ENCODE results near the gene SPAG16.

The SPAG16 gene

DNA sequence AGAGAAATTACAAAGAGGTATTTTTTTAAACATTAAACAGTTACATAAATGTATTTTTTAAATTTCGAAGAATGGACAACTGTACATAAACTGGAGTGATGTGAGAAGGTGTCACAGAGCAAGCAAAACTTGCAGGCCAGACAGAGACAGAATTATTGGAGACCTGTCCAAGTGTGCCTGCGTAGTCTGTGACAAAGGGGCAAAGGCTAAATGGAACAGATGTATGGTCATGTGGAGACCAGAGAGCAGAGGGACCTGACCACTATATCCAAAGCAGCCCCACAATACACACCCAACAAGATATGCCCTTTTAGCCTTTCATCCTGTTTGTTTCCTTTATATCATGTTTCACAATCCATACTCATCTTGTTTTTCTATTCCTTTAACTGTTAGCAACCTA lies 901.3 kb downstream of the SPAG16 start:
- TF ChIP-seq ZFX (IDR thresholded peaks at IDR 0.05; ENCODE audit: borderline replicate concordance): no peak
- TF ChIP-seq, protein P1, sequence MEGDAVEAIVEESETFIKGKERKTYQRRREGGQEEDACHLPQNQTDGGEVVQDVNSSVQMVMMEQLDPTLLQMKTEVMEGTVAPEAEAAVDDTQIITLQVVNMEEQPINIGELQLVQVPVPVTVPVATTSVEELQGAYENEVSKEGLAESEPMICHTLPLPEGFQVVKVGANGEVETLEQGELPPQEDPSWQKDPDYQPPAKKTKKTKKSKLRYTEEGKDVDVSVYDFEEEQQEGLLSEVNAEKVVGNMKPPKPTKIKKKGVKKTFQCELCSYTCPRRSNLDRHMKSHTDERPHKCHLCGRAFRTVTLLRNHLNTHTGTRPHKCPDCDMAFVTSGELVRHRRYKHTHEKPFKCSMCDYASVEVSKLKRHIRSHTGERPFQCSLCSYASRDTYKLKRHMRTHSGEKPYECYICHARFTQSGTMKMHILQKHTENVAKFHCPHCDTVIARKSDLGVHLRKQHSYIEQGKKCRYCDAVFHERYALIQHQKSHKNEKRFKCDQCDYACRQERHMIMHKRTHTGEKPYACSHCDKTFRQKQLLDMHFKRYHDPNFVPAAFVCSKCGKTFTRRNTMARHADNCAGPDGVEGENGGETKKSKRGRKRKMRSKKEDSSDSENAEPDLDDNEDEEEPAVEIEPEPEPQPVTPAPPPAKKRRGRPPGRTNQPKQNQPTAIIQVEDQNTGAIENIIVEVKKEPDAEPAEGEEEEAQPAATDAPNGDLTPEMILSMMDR (IDR thresholded peaks at IDR 0.05): no peak
- no peak overlapping the region for H3K27ac ChIP-seq

DNA sequence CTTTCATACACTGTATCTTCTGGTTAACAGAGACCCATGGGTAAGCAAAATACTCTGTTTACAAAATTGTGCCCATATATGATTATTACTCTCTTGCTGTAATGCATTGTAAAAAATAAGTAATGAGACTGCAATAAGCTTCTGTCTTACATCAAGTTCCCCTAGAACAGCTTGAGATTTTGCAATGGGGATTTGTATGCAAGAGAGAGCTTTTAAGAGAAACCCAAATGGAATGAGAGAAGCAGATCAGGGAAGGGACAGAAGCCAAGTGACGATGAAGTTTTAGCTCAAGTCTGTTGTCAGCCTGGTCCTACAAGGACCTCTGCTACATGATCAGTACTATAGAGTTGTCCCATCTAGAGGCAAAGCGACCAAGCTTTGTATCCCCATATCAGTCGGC lies 908.4 kb downstream of the SPAG16 start:
- H3K27ac ChIP-seq: no peak overlapping the region
- TF ChIP-seq ZFX (IDR thresholded peaks at IDR 0.05; ENCODE audit: borderline replicate concordance): no peak
- TF ChIP-seq, protein P1 (IDR thresholded peaks at IDR 0.05): no peak

DNA sequence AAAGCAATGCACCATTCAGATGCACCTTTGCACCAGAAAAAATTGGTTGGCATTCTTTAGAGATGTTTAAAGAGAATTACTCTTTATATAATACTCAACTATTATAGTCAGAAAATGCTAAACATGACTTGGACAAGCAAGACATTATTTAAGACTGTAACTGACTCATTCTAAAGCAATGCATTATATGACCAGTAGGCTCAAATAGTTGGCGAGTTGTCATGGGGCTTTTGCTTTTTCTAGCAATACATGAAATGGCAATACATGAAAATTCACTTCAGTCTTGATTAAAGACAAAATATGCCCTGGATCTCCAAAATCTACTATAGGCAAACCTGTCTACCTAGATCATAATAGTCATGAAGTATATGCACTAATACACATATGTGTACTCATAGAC lies 909.7 kb downstream of the SPAG16 start:
- H3K27ac ChIP-seq: no peak overlapping the region
- TF ChIP-seq ZFX (IDR thresholded peaks at IDR 0.05; ENCODE audit: borderline replicate concordance): no peak
- TF ChIP-seq, protein P1 (IDR thresholded peaks at IDR 0.05): no peak

DNA sequence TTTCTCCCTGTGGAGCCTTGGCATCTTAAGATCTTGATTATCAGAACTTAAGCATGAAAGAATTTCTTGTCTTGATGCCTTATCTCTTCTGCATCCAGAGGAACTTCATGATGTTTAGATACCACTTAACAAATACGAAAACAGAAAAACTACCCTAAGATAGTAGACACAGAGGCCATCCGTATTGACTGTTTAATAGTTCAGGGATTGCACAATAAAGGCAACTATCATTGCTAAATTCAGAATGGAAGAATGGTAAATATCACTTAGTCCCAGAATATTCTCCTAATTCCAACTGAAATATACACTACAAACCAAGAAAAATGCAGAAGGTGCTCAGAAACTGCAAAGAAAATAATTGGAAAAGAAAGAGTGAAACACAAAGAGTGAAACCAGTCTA lies 912.0 kb downstream of the SPAG16 start:
- no peak overlapping the region for H3K27ac ChIP-seq
- TF ChIP-seq, protein P1 (IDR thresholded peaks at IDR 0.05): no peak
- TF ChIP-seq ZFX (IDR thresholded peaks at IDR 0.05; ENCODE audit: borderline replicate concordance): no peak

DNA sequence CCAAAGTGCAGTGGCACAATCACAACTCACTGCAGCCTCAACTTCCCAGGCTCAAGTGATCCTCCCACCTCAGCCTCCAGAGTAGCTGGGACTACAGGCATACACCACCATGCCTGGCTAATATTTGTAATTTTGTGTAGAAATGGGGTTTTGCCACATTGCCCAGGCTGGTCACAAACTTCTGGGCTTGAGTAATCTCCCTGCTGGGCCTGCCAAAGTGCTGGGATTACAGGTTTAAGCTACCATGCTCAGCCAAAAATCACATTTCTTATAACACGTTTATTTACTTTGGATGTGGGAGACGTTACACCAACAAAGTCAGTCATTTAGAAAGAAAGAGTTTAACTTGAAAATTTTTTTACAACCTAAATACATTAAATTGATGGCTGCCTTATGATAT lies 917.6 kb downstream of the SPAG16 start:
- H3K27ac ChIP-seq: no peak overlapping the region
- TF ChIP-seq, protein P1 (IDR thresholded peaks at IDR 0.05): no peak
- no peak for TF ChIP-seq ZFX (IDR thresholded peaks at IDR 0.05; ENCODE audit: borderline replicate concordance)

DNA sequence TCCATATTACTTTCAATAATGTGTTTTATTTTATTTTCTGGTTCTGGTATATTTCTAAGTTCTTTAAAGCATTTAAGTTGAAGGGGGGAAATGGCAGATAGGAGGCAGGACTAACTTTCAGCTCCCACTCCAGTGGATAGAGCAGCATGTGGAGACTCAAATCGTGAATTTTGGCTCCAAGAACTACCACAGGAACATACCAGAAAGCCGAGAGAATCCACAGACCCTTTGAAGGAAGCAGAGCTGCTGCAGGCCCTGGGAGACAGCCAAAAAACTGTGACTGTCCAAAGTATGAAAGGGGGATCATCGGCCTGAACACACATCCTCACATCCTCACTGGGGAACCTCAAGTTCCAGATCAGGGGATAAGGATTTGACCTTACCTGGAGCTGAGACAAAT lies 919.0 kb downstream of the SPAG16 start:
- H3K27ac ChIP-seq: no peak overlapping the region
- TF ChIP-seq, protein P1 (IDR thresholded peaks at IDR 0.05): no peak

DNA sequence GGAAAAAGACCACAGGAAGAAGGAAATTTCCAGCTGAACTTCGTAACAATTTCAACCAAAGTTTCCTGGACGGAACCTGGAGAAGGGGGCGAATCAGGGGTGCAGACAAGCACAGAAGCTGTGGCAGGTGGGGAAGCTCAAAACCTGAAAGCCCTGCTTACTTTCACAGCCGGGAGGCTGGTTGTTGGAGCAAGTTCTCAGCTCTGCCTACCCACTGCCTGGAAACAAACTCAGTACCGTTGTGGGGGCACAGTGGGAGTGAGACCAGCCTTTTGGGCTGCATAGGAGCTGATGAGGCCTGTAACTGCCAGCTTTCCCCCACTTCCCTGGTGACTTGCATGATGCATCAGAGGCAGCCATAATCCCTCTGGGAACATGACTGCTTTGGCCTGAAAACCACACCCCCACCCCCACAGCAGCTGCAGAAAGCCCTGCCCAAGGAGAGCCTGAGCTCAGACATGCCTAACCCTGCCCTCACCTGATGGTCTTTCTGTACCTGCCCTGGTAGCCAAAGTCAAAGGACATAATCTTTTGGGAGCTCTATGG lies 919.6 kb downstream of the SPAG16 start:
- H3K27ac ChIP-seq: no peak overlapping the region
- TF ChIP-seq, protein P1 (IDR thresholded peaks at IDR 0.05): no peak
- TF ChIP-seq ZFX (IDR thresholded peaks at IDR 0.05; ENCODE audit: borderline replicate concordance): no peak

Measured in 22Rv1 (cell line).